Endothelial cell of umbilical vein (primary cell): ENCODE measurements around the gene SDC1. TPM values are rescaled to one million over a fixed set of nuclear protein-coding genes. Genes with fewer than 3 reads are reported as not detected.

Experiments used
- BruUV-seq: library from RNA; stranded (reverse); fragments of 400-500 nt; replicated peaks from 2 replicates; lab custom pipeline; 2021; lab: Mats Ljungman, UMichigan
- CTCF ChIA-PET: fragments of 300-600, 350-600 bp; sonication (Branson Sonifier 250); formaldehyde crosslinking; loops from one replicate; lab custom pipeline; 2021; ENCODE audit warnings: antibody characterized with exemption, inconsistent platforms; lab: Charles Lee
- POLR2A ChIA-PET: fragments of 300-600, 350-600 bp; sonication (Branson Sonifier 250); formaldehyde crosslinking; loops from one replicate; lab custom pipeline; 2021; ENCODE audit warnings: antibody characterized with exemption, inconsistent platforms; lab: Charles Lee
- DNase-seq: peaks from one replicate; pipeline ENCODE4 v3.0.0-alpha.2; 2011; ENCODE audit warnings: low read depth, low spot score
- FAIRE-seq: peaks from 2 replicates; lab custom pipeline; 2011; peaks lifted over from hg19 to GRCh38; lab: Jason Lieb, UNC
- H2AFZ ChIP-seq: 2 replicates; pipeline ENCODE4 v1.6.0; 2012; ENCODE audit warnings: low read depth, low read length, control low read depth, inconsistent platforms
- H3K27ac ChIP-seq: 2 replicates; pipeline ENCODE4 v1.5.1; 2011; ENCODE audit warnings: low read depth, mild to moderate bottlenecking, control low read depth, low read length, moderate library complexity; ENCODE audit not compliant: insufficient read depth
- H3K27me3 ChIP-seq, 2 experiments: 2 replicates each; pipeline versions ENCODE4 v1.6.0 to v1.6.1; 2011; ENCODE audit warnings: low read length in 2 of 2, mixed read lengths in 1 of 2; ENCODE audit not compliant: control insufficient read depth in 2 of 2, insufficient read depth in 2 of 2
- H3K36me3 ChIP-seq, 2 experiments: 2 replicates in 1 of 2; 3 replicates in 1 of 2; pipeline ENCODE4 v1.5.1; 2011; ENCODE audit warnings: low read length in 2 of 2, mild to moderate bottlenecking in 1 of 2, moderate library complexity in 1 of 2; ENCODE audit not compliant: control insufficient read depth in 2 of 2, insufficient read depth in 2 of 2; ENCODE audit errors: extremely low read depth in 1 of 2
- H3K4me1 ChIP-seq: 3 replicates; pipeline ENCODE4 v1.5.1; 2011; ENCODE audit warnings: mild to moderate bottlenecking, low read length; ENCODE audit not compliant: control insufficient read depth, insufficient read depth; ENCODE audit errors: extremely low read depth
- H3K4me2 ChIP-seq: 2 replicates; pipeline ENCODE4 v1.6.1; 2011; ENCODE audit warnings: low read length, control low read depth, mixed read lengths; ENCODE audit not compliant: insufficient read depth
- H3K4me3 ChIP-seq, 3 experiments: fragments of 200-600 bp in 1 of 3; sonication (generic), shearing (Covaris generic) in 1 of 3; replicated peaks in 1 of 3; 2 replicates each; pipeline ENCODE4 v1.5.1; 2011 to 2016; ENCODE audit warnings: control low read depth in 3 of 3, low read length in 3 of 3, mild to moderate bottlenecking in 2 of 3, inconsistent platforms in 1 of 3, low read depth in 1 of 3, moderate library complexity in 1 of 3; ENCODE audit not compliant: insufficient read depth in 1 of 3
- H3K79me2 ChIP-seq: 2 replicates; pipeline ENCODE4 v1.6.0; 2012; ENCODE audit warnings: low read length, inconsistent platforms; ENCODE audit not compliant: control insufficient read depth, insufficient read depth
- H3K9ac ChIP-seq: replicated peaks from 2 replicates; pipeline ENCODE3; 2011; ENCODE audit warnings: low read length, control low read depth; ENCODE audit not compliant: insufficient read depth; ENCODE audit errors: extremely low read depth
- H3K9me1 ChIP-seq: replicated peaks from 3 replicates; pipeline ENCODE4 v1.6.0; 2011; ENCODE audit warnings: mild to moderate bottlenecking, low read length; ENCODE audit not compliant: control insufficient read depth, insufficient read depth; ENCODE audit errors: extremely low read depth
- H3K9me3 ChIP-seq: replicated peaks from 2 replicates; pipeline ENCODE4 v1.5.1; 2012; ENCODE audit warnings: low read length, inconsistent platforms; ENCODE audit not compliant: control insufficient read depth, insufficient read depth
- H4K20me1 ChIP-seq: replicated peaks from 2 replicates; pipeline ENCODE3; 2011; ENCODE audit warnings: mild to moderate bottlenecking, low read length; ENCODE audit not compliant: control insufficient read depth, insufficient read depth; ENCODE audit errors: extremely low read depth
- EZH2 ChIP-seq: IDR thresholded peaks from 2 replicates; pipeline ENCODE4 v1.6.1; 2012; ENCODE audit warnings: borderline replicate concordance, low read depth, mild to moderate bottlenecking, moderate library complexity, low read length, inconsistent platforms; ENCODE audit not compliant: severe bottlenecking
- FOS ChIP-seq: IDR thresholded peaks from 2 replicates; pipeline ENCODE4 v1.6.1; 2011; ENCODE audit warnings: mild to moderate bottlenecking, low read length, moderate library complexity, borderline replicate concordance; ENCODE audit not compliant: insufficient read depth
- GATA2 ChIP-seq: IDR thresholded peaks from 2 replicates; pipeline ENCODE4 v1.7.0; 2011; ENCODE audit warnings: low read depth, mild to moderate bottlenecking, moderate library complexity, mixed read lengths, low read length; ENCODE audit not compliant: insufficient read length, insufficient read depth
- JUN ChIP-seq: IDR thresholded peaks from 2 replicates; pipeline ENCODE4 v1.6.1; 2011; ENCODE audit warnings: borderline replicate concordance, low read depth; ENCODE audit not compliant: insufficient read length, insufficient read depth
- MAX ChIP-seq: IDR thresholded peaks from 2 replicates; pipeline ENCODE4 v1.6.1; 2011; ENCODE audit not compliant: insufficient read depth, insufficient read length
- MYC ChIP-seq: IDR thresholded peaks from one replicate; pipeline ENCODE4 v1.6.1; 2011; ENCODE audit warnings: mild to moderate bottlenecking, low read depth, low read length
- POLR2A ChIP-seq: IDR thresholded peaks from 2 replicates; pipeline ENCODE4 v1.6.1; 2012; ENCODE audit warnings: low read depth, mild to moderate bottlenecking, control low read depth, low read length
- POLR2AphosphoS5 ChIP-seq: IDR thresholded peaks from 2 replicates; pipeline ENCODE4 v1.6.1; 2012; ENCODE audit warnings: low read depth, mild to moderate bottlenecking, control low read depth, low read length, moderate library complexity; ENCODE audit not compliant: insufficient read depth
- dilution Hi-C: fragments of 300-500 bp; cut with MboI; formaldehyde crosslinking; loops from one replicate; pipeline ENCODE4 v1.15.0; 2019; ENCODE audit warnings: low sequenced_read_pairs; ENCODE audit not compliant: extremely low pct_ligation_motif_present
- intact Hi-C: fragments of 100-400 bp; cut with micrococcal nuclease; formaldehyde crosslinking; loops from one replicate; pipeline ENCODE4 v1.10.0; 2022
- polyA plus RNA-seq, 4 experiments: library from polyadenylated mRNA; depleted of rRNA in 3 of 4; stranded (reverse) in 3 of 4; unstranded in 1 of 4; fragments of >200 nt; gene quantifications; 2 replicates each; pipeline versions ENCODE4 v1.2.1 to v1.2.3, GENCODE V29; 2011 to 2012; ENCODE audit warnings: missing spikeins in 1 of 4
- total RNA-seq: library from RNA; stranded (reverse); gene quantifications from 2 replicates; pipeline ENCODE4 v1.2.3, GENCODE V29; 2021
- TF ChIP-seq, protein P1 (sequence below), 2 donors: IDR thresholded peaks; 1 replicate in 1 of 2; 2 replicates in 1 of 2; pipeline ENCODE4 v1.5.1; 2011; ENCODE audit warnings: low read length in 2 of 2, mild to moderate bottlenecking in 2 of 2, moderate library complexity in 2 of 2, control low read depth in 1 of 2, inconsistent platforms in 1 of 2, low read depth in 1 of 2; ENCODE audit not compliant: insufficient read depth in 1 of 2; ENCODE audit errors: extremely low read depth in 1 of 2

The SDC1 gene
- total and polyA plus RNA-seq, 2 donors (not counting 3 experiments of a cell fraction or from before 2014, with no cell fraction given), result 3.2 to 4.0 TPM

GRCh38 chr2:20264629-20265028 is 39.7 kb upstream of the SDC1 start:
- no peak for TF ChIP-seq POLR2AphosphoS5
- TF ChIP-seq FOS, result no peak
- no peak for TF ChIP-seq POLR2A
- TF ChIP-seq JUN, result no peak
- TF ChIP-seq MAX, result no peak
- TF ChIP-seq EZH2, result no peak
- TF ChIP-seq MYC, result no peak
- no peak for TF ChIP-seq GATA2
- TF ChIP-seq, protein P1, sequence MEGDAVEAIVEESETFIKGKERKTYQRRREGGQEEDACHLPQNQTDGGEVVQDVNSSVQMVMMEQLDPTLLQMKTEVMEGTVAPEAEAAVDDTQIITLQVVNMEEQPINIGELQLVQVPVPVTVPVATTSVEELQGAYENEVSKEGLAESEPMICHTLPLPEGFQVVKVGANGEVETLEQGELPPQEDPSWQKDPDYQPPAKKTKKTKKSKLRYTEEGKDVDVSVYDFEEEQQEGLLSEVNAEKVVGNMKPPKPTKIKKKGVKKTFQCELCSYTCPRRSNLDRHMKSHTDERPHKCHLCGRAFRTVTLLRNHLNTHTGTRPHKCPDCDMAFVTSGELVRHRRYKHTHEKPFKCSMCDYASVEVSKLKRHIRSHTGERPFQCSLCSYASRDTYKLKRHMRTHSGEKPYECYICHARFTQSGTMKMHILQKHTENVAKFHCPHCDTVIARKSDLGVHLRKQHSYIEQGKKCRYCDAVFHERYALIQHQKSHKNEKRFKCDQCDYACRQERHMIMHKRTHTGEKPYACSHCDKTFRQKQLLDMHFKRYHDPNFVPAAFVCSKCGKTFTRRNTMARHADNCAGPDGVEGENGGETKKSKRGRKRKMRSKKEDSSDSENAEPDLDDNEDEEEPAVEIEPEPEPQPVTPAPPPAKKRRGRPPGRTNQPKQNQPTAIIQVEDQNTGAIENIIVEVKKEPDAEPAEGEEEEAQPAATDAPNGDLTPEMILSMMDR (IDR thresholded peaks at IDR 0.05; ENCODE audit: extremely low read depth in 1 of 2, insufficient read depth in 1 of 2, low read depth in 1 of 2, low read length in 2 of 2), result no peak
- Histone ChIP-seq H3K9me3 (no peaks in the 10 kb centered on the region), H3K4me3 (no peak overlapping the region), H3K9me1 (no peaks in the 10 kb centered on the region), H3K9ac (no peak overlapping the region), H3K36me3 (peaks cover 0 to 11% of the 10 kb centered on the region in 2 experiments), H3K27ac (no peak overlapping the region), H3K4me1 (no peaks in the 10 kb centered on the region), H4K20me1 (no peaks in the 10 kb centered on the region), H3K27me3 (no peaks in the 10 kb centered on the region), H3K79me2 (peaks cover 5% of the 10 kb centered on the region), H3K4me2 (no peak overlapping the region), H2AFZ (no peak overlapping the region)
- DNase-seq (no peak), FAIRE-seq (no peak)
- intact Hi-C loops (no loop called here), dilution Hi-C loops (no loop called here)
- POLR2A ChIA-PET, result no interaction called here
- CTCF ChIA-PET, result interaction anchor here (1.0 kb wide), 1 partner anchor 62 kb away, joined by 3 read pairs; no protein-coding TSS in a partner anchor
- BruUV-seq, result no TSS peak
